Stimulated activated naive CD8-positive, alpha-beta T cell treated with anti-CD3 and anti-CD28 coated beads, Interleukin-15, Interleukin-2, amounts not matched to agents 100 U/mL and 50 U/mL, for 24 hours (primary cell): ENCODE measurements around the gene EXOC4.
"Not testable (repeated sequence)": the region's sequence is repeated elsewhere in the genome, so short reads cannot be mapped to it uniquely, and the experiment has no call there.

Experiments
- ATAC-seq: fragments of 150-1000 bp; cut with Tn5 transposase; one replicate; pipeline ENCODE4 v1.10.0; 2021
- DNase-seq: peaks from one replicate; pipeline ENCODE4 v3.0.0; 2021

Gene EXOC4

DNA sequence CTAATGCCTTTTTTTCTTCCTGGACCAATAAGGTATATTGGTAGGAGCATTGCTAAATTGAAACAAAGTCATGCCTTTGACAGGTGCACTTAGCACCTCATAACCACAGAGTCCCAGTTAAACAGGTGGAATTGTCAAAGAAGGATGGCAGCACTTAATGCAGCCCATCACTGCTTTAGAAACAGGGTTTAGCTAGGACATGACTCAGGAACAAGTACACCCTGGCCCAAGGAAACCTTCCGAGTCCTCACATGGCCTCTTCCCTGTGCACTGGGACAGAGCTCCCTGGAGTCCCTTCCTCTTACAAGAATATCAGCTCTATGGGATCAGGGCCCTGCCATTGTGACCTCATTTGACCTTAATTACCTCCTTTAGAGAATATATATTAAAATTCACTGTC, 382.7 kb downstream of the EXOC4 start:
- ATAC-seq (no peak), DNase-seq (no peak)

GRCh38 chr7:133638857-133639256, 386.0 kb downstream of the EXOC4 start:
- DNase-seq (no peak), ATAC-seq (no peak)

GRCh38 chr7:133641436-133641835, 388.6 kb downstream of the EXOC4 start:
- ATAC-seq (no peak), DNase-seq (no peak)

GRCh38 chr7:133642907-133643306, 390.0 kb downstream of the EXOC4 start:
- ATAC-seq (no peak), DNase-seq (no peak)

GRCh38 chr7:133643652-133644051, 390.8 kb downstream of the EXOC4 start:
- DNase-seq, ATAC-seq: not testable (repeated sequence)

DNA sequence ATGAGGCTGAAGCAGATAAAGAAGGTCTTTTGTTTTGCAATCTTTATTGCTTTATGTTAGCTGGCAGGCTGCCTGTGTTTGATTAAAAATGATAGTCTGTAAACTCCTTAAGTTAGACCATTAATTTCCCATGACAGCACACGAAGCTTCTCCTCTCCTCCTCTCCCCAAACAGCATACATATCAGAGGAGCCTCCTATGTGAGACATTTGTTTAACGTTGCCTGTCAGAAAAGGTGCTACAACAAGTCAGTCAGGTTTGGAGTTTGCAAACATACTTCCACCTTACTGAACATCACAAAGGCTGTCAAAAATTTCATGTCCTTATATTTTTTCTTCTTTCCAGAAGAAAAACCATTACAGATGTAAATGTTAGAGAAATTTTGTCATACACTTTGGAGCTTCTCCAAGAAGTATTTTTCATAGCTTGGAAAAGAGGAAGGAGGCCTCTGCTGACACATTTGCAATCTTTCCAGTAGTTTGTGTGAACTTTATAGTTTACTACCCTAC, 393.1 kb downstream of the EXOC4 start:
- ATAC-seq, result no peak
- no peak for DNase-seq

DNA sequence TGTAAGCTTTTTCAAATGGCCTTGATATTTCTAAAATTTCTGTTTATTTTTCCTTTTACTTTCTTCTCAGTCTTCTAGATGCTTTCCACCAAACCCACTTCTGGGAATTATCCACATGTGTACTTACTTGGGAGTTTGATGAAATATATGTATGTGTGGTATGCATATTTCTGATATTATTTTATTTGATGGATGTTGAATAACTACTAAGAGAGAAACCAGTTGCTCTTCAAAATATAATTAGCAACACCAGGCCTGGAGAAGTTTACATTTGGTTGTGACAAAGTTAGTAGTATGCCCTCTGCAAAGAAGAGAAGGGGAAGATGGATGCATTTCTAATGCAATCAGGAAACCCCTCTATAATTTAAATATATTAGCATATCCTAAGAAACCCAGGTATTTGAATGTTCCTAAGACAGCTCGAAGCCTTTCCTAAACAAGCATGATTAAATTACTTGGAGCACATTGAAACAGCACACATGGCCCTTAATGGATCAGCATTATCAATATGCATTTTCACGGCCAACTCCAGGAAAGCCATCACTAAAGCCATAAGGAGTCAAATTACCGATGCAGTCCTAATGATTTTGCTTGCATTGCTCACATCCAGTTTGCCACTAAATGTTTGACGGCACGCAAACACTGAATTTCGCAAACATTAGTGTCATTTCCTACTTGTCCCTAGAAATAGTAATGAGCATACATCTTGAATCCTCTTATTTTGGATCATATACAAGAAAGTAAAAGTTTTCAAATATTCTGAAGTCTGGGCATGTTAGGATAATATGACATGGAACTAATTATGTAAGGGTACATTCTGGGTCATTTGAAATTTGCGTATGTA, 393.8 kb downstream of the EXOC4 start:
- DNase-seq, result no peak
- ATAC-seq, result no peak

- ATAC-seq (no peak), DNase-seq (no peak)
These were observed 396.7 kb downstream of the EXOC4 start for GRCh38 chr7:133649593-133649992.

DNA sequence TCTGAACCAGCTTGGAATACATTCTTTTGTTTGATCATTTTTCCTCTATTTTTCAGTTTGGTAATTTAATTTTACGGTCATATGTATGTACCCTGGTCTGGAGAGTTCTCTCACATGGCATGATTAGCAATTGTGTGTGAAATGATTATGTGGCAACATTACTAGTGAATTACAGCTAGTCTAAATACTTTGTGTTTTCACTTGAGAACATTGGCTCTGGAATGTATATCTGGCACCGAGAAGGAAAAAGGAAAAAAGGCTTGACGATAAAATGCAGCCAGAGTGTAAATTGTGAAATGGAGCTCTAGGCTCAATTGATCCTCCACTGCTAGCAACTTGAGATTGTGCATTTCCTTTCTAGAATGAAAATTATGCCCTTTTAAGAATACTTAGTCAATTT, 397.2 kb downstream of the EXOC4 start:
- DNase-seq (no peak), ATAC-seq (no peak)

- ATAC-seq, result no peak
- DNase-seq, result no peak
These were observed 397.8 kb downstream of the EXOC4 start for GRCh38 chr7:133650487-133651300.

GRCh38 chr7:133652547-133652946, 399.7 kb downstream of the EXOC4 start:
- DNase-seq, result no peak
- no peak for ATAC-seq

DNA sequence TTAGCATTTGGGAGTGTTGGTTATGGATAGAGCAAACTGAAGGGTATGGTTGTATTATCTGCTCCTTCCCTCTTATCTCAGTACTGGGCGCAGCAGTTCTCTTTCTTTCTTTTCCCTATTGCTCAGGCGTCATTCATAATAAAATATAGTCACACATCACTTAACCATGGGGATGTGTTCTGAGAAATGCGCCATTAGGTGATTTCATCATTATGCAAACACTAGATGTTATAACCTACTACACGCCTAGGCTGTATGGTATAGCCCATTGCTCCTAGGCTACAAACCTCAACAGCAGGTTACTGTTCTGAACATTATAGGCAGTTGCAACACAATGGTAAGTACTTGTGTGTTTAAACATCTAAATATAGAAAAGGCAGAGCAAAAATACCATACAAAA, 401.7 kb downstream of the EXOC4 start:
- ATAC-seq (no peak), DNase-seq (no peak)

DNA sequence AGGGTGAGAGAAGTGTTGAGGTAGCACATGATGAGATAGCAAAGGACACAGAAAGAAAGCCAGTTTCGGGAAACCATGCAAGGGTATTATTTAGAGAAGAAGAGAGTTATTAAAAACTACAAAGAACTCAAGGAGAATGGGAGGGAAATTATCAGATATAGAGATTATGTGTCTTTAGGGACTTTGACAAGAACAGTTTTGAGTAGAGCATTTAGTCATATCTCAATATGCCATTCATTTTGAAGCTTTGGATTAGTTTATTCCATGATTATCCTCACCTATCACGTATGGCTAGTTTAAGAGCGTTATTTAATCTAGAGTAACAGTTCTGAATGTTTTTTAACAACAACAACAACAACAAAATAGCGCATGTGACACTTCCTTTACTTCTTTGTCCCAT, 409.4 kb downstream of the EXOC4 start:
- no peak for DNase-seq
- ATAC-seq, result no peak

DNA sequence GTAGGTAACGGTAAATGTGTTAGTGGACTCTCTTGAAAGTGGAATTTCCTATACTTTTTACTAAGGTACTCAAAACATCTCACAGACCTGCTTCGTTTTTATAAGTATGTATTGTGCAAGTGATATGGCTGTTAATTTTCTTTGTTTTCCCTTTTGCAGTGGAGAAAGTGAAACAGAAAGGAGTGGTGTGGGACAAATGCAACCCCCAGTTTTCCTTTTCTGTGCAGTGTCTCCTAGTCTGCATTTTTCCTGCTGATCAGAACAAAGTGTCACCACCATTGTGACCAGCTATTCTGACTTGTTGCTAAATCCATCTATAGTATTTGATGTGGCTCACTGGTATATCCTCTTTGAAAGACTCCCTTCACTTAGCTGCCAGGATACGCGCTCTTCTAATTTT, 410.0 kb downstream of the EXOC4 start:
- DNase-seq (no peak), ATAC-seq (no peak)

DNA sequence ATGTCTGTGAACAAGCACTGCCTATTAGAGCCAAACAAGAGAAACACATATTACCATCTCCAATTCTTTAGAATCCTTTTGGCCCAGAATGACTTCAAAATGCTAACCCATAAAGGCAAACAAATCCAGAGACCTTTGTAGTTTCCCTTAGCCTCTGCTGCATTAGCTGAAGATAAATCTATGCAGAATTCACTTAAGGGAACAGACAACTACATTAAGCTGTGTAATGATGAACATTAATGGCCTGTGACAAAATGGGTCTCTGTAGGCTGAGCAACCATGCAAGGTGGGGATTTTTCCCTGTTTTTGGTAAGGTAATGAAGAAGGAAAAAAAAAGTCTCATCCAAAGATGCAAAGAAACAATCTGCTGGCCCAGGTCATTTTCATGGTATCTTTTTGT, 411.6 kb downstream of the EXOC4 start:
- DNase-seq (no peak), ATAC-seq (no peak)

DNA sequence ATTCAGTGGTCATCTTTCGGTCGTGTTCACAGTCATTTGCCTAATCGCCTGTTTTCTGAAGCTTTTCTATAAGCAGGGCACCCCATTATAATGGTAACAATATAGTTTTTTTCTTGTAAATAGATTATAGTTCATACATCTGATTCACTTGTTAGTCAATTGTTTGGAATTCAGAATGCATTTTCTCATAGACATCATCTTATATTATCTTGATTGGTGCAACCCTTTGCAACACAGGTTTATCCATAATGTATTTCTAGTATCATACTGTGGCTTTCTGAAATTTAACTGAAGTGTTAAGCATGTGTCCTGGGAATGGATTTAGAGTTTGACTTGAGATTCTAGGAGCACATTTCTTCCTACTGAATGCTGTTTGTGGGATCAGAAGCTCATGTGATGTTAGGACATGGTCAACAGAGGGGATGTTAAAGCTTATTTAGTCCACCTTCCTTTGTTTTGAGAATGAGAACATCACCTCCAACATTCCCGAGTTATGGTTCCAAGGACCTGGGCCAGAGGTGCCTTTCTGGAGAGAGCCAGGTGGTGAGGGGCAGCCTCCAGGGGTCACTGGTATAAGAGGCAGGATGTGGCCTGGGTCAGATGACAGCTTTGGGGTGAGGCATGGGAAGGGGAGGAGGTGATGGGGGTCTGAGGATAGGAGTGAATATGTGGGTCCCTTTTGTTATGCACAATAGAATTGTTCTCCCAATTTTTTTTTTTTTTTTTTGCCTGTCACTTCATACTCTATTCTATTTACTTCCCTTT, 415.6 kb downstream of the EXOC4 start:
- no peak for DNase-seq

GRCh38 chr7:133669061-133669455, 416.2 kb downstream of the EXOC4 start:
- no peak for ATAC-seq
- no peak for DNase-seq

More for the DNA sequence above, 415.6 kb downstream of the EXOC4 start:
- ATAC-seq, result no peak

DNA sequence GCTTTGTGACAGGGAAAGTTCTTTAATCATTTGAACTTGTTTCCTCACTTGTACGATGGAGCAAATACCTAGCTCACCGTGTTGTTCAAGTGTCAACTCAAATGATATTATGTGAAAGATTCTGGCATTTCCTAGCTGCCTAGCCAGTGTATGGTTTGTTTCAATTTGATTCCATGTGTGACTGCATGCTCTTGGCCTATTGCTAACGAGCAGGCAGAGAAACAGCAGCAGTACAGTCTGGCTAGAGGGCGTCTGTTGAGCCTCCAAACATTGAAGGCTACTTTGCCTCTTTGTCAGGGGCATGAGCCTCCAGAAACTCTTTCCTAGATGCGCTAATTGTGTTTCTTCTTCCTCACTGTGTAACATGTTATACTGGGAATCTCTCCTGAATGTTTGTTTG, 417.4 kb downstream of the EXOC4 start:
- no peak for ATAC-seq

GRCh38 chr7:133672866-133673265, 420.0 kb downstream of the EXOC4 start:
- ATAC-seq, result no peak
- no peak for DNase-seq

More for the DNA sequence above, 417.4 kb downstream of the EXOC4 start:
- DNase-seq, result no peak

DNA sequence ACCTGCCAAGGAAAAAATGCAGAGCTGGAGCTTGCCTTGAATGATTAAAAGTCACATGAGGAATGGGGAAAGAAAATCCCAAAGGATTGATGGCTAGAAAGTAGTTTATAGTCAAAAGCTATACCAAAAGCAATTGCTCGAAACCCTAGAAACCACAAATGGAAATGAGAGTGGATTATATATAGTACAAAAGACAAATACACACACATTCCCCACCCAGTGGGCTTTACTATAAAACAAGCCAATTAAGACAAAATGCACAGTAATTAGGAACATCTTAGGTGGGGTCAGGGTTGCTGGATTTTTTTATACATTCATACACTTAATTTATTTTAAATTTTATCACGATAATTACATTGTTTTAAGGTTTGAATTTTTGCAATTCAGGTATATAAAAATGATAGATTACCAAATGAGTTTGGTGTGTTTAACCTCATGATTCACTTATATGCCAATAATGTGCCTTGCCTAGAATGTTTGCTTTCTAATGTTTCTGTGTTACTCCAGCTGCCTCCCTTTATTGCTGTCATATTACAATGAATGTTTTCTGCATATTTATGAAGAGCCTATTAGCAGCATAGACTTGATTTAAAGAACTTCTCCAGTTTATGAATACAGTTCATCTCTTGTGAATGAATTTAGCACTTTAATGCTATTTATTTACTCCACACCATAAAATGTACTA, 421.3 kb downstream of the EXOC4 start:
- ATAC-seq (no peak), DNase-seq (no peak)

DNA sequence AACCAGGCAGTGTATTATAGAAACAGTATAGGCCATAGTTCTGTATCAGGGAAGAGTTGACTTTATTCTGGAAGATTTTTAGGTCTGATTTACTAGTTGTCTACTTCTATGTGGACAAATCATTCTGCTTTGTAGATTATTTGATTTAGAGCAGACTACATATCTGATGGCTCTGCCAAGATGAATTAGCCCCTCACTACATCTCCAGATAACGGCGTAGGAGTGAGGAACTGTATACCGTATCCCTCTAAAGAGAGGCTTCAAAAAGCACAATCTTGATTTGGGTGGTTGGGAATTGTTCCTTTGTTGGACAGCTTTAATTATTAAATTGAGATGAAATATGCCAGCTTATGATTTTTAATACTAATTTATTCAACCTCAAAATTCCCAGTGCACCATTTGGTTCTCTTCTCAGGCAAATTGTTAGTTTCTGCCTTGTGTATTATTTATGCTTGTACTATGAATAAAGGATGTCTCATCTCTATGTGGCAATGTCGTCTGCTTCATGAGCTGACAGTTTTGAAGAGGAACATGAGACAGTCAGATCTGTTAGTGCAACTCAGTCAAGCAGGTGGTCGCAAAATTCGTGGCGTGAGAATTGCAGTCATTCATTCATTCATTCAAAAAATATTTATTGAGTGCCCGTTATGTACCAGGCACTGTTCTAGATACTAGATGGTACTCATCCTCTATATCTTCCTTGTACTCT, 422.8 kb downstream of the EXOC4 start:
- no peak for ATAC-seq
- DNase-seq, result no peak
